ENCODE results near the gene KCNK7. TPM values are rescaled to one million over a fixed set of nuclear protein-coding genes. Genes with fewer than 3 reads are reported as not detected.

KCNK7 gene
- polyA plus RNA-seq, 3 donors = 4.3 TPM; not detected in 2

- no peak for DNase-seq
- no peak overlapping the region for H3K4me3 ChIP-seq (replicated peaks in 1 of 3; ENCODE audit: low read depth in 2 of 3, low read length in 3 of 3)
- peak overlapping the region in 1 of 2 donors; percentile 42 for H3K27ac ChIP-seq (ENCODE audit: low read depth in 1 of 2, low read length in 2 of 2)
- H3K79me2 ChIP-seq (ENCODE audit: insufficient read depth, low read length) = peaks cover 96% of the 10 kb centered on the region
- H3K4me1 Mint-ChIP-seq = peaks cover 49% of the 10 kb centered on the region
- H3K9me3 Mint-ChIP-seq = peaks cover 0 to 2% (median 0%) of the 10 kb centered on the region in 7 donors
- H3K27me3 ChIP-seq (ENCODE audit: control insufficient read depth in 2 of 2, insufficient read depth in 2 of 2, low read length in 2 of 2) = no peaks in the 10 kb centered on the region
- 100% methylated on average over 1 of the region's 8 CpGs for WGBS (ENCODE audit: insufficient coverage)
- H4K20me1 ChIP-seq (ENCODE audit: insufficient read depth, low read length) = peaks cover 92% of the 10 kb centered on the region
- intact Hi-C loops (cut with micrococcal nuclease) = no loop called here
- peaks cover 32 to 59% of the 10 kb centered on the region in 2 donors for H3K4me1 ChIP-seq (ENCODE audit: control insufficient read depth in 1 of 2, insufficient read depth in 2 of 2, low read length in 2 of 2)
- no peaks in the 10 kb centered on the region for H3K9me3 ChIP-seq (replicated peaks in 1 of 2; ENCODE audit: control insufficient read depth in 1 of 2, insufficient read depth in 1 of 2, low read length in 2 of 2)
- H3K27me3 Mint-ChIP-seq (ENCODE audit: low read depth in 3 of 3) = peaks cover 0 to 2% (median 0%) of the 10 kb centered on the region in 3 donors
- peaks cover 71 to 73% of the 10 kb centered on the region in 2 donors for H3K36me3 ChIP-seq (replicated peaks in 1 of 2; ENCODE audit: control insufficient read depth in 1 of 2, insufficient read depth in 2 of 2, low read length in 2 of 2)
- no peak overlapping the region for H3K4me3 Mint-ChIP-seq
- H2AFZ ChIP-seq (ENCODE audit: insufficient read depth, low read depth, low read length, poor library complexity, severe bottlenecking) = no peak overlapping the region
- H3K9ac ChIP-seq (ENCODE audit: insufficient read depth, low read length, poor library complexity, severe bottlenecking) = no peak overlapping the region
- H3K36me3 Mint-ChIP-seq = peaks cover 62 to 74% of the 10 kb centered on the region in 2 donors
- TF ChIP-seq, protein P1, sequence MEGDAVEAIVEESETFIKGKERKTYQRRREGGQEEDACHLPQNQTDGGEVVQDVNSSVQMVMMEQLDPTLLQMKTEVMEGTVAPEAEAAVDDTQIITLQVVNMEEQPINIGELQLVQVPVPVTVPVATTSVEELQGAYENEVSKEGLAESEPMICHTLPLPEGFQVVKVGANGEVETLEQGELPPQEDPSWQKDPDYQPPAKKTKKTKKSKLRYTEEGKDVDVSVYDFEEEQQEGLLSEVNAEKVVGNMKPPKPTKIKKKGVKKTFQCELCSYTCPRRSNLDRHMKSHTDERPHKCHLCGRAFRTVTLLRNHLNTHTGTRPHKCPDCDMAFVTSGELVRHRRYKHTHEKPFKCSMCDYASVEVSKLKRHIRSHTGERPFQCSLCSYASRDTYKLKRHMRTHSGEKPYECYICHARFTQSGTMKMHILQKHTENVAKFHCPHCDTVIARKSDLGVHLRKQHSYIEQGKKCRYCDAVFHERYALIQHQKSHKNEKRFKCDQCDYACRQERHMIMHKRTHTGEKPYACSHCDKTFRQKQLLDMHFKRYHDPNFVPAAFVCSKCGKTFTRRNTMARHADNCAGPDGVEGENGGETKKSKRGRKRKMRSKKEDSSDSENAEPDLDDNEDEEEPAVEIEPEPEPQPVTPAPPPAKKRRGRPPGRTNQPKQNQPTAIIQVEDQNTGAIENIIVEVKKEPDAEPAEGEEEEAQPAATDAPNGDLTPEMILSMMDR (IDR thresholded peaks at IDR 0.05) = no peak
- no peak overlapping the region for H3K4me2 ChIP-seq (replicated peaks; ENCODE audit: extremely low read depth, low read length, poor library complexity, severe bottlenecking)
- peak overlapping the region in 2 of 7 donors; percentile 80 to 90 for H3K27ac Mint-ChIP-seq
Observed at GRCh38 chr11:65580756-65581155, 14.8 kb downstream of the KCNK7 start.

GRCh38 chr11:65580031-65580692, 15.4 kb downstream of the KCNK7 start:
- TF ChIP-seq, protein P1 (IDR thresholded peaks at IDR 0.05) = no peak
- peaks cover 67 to 68% of the 10 kb centered on the region in 2 donors for H3K36me3 ChIP-seq (replicated peaks in 1 of 2; ENCODE audit: control insufficient read depth in 1 of 2, insufficient read depth in 2 of 2, low read length in 2 of 2)
- Mint-ChIP-seq H3K4me1 (peaks cover 49% of the 10 kb centered on the region), H3K4me3 (no peak overlapping the region), H3K27ac (peak overlapping the region in 5 of 7 donors; percentile 42 to 93 (median 76)), H3K36me3 (peaks cover 58 to 69% of the 10 kb centered on the region in 2 donors), H3K9me3 (peaks cover 0 to 2% (median 0%) of the 10 kb centered on the region in 7 donors), H3K27me3 (ENCODE audit: low read depth in 3 of 3) (peaks cover 0 to 2% (median 0%) of the 10 kb centered on the region in 3 donors)
- no peak overlapping the region for H3K9ac ChIP-seq (ENCODE audit: insufficient read depth, low read length, poor library complexity, severe bottlenecking)
- DNase-seq = no peak
- over 99% methylated on average over 15 of the region's 19 CpGs for WGBS (ENCODE audit: insufficient coverage)
- H2AFZ ChIP-seq (ENCODE audit: insufficient read depth, low read depth, low read length, poor library complexity, severe bottlenecking) = no peak overlapping the region
- no peak overlapping the region for H3K4me3 ChIP-seq (replicated peaks in 1 of 3; ENCODE audit: low read depth in 2 of 3, low read length in 3 of 3)
- peaks cover 91% of the 10 kb centered on the region for H4K20me1 ChIP-seq (ENCODE audit: insufficient read depth, low read length)
- H3K4me1 ChIP-seq (ENCODE audit: control insufficient read depth in 1 of 2, insufficient read depth in 2 of 2, low read length in 2 of 2) = peaks cover 32 to 60% of the 10 kb centered on the region in 2 donors
- no peaks in the 10 kb centered on the region for H3K27me3 ChIP-seq (ENCODE audit: control insufficient read depth in 2 of 2, insufficient read depth in 2 of 2, low read length in 2 of 2)
- H3K79me2 ChIP-seq (ENCODE audit: insufficient read depth, low read length) = peaks cover 97% of the 10 kb centered on the region
- no peaks in the 10 kb centered on the region for H3K9me3 ChIP-seq (replicated peaks in 1 of 2; ENCODE audit: control insufficient read depth in 1 of 2, insufficient read depth in 1 of 2, low read length in 2 of 2)
- H3K27ac ChIP-seq (ENCODE audit: low read depth in 1 of 2, low read length in 2 of 2) = peak overlapping the region in 1 of 2 donors; percentile 42
- no peak overlapping the region for H3K4me2 ChIP-seq (replicated peaks; ENCODE audit: extremely low read depth, low read length, poor library complexity, severe bottlenecking)
- intact Hi-C loops (cut with micrococcal nuclease) = no loop called here
